K562 (cell line): ENCODE measurements around the gene SLC4A2. TPM values are rescaled to one million over a fixed set of nuclear protein-coding genes. Genes with fewer than 3 reads are reported as not detected.

Experiments used
- HDAC2 ChIP-seq: fragments of 450-650 bp; IDR thresholded peaks from 2 replicates; pipeline ENCODE4 v1.6.1; 2016; ENCODE audit warnings: mild to moderate bottlenecking
- MAFG ChIP-seq: fragments of 450-650 bp; conservative IDR thresholded peaks from 2 replicates; pipeline ENCODE4 v1.6.1; 2016; ENCODE audit warnings: missing genetic modification characterization, missing compliant biosample characterization
- MTA1 ChIP-seq: fragments of 450-650 bp; IDR thresholded peaks from 2 replicates; pipeline ENCODE4 v1.6.1; 2017; ENCODE audit warnings: borderline replicate concordance
- MXI1 ChIP-seq: IDR thresholded peaks from 2 replicates; pipeline ENCODE4 v1.6.1; 2011; ENCODE audit warnings: low read depth, mild to moderate bottlenecking, improper control_type of control experiment, low read length
- NCOA2 ChIP-seq, 2 experiments: fragments of 450-650 bp; IDR thresholded peaks; 2 replicates each; pipeline ENCODE4 v1.6.1; 2018; ENCODE audit warnings: mild to moderate bottlenecking in 2 of 2, moderate library complexity in 1 of 2; ENCODE audit not compliant: partially characterized antibody in 2 of 2
- NFE2 ChIP-seq: IDR thresholded peaks from 2 replicates; pipeline ENCODE4 v1.6.1; 2014; ENCODE audit warnings: antibody characterized with exemption, low read depth
- SMAD4 ChIP-seq: fragments of 250-450 bp; sonication (Bioruptor Pico); conservative IDR thresholded peaks from 2 replicates; pipeline ENCODE4 v1.8.0; 2021; ENCODE audit warnings: inconsistent platforms, mild to moderate bottlenecking, moderate library complexity
- TSC22D4 ChIP-seq: fragments of 450-650 bp; IDR thresholded peaks from 2 replicates; pipeline ENCODE4 v1.6.1; 2016; ENCODE audit warnings: missing genetic modification characterization, missing biosample characterization, control low read depth
- polyA plus RNA-seq, 8 experiments: library from polyadenylated mRNA; depleted of rRNA in 4 of 8; stranded (reverse) in 5 of 8; unstranded in 3 of 8; fragments of >200 nt; fragmentation: Nextera tagmentation in 2 of 8; fragmentation: Illumina TruSeq in 1 of 8; extraction: Ambion mirVana in 2 of 8; extraction: Trizol in 1 of 8; gene quantifications; 2 replicates each; pipeline versions ENCODE4 v1.2.1 to v1.2.3, GENCODE V29; 2011 to 2014; ENCODE audit warnings: inconsistent platforms in 1 of 8, missing spikeins in 1 of 8
- total RNA-seq, 7 experiments: library from RNA; depleted of rRNA in 6 of 7; stranded (reverse); fragments of >200 nt in 6 of 7; fragmentation: Illumina TruSeq in 2 of 7; extraction: Trizol in 2 of 7; gene quantifications; 2 replicates each; pipeline versions ENCODE4 v1.2.1 to v1.2.3, GENCODE V29; 2011 to 2021; ENCODE audit warnings: low replicate concordance in 1 of 7
- TF ChIP-seq, protein P1 (sequence below): fragments of 250-450 bp; sonication (Bioruptor Pico); IDR thresholded peaks from 2 replicates; pipeline ENCODE4 v1.8.0; 2022; ENCODE audit warnings: inconsistent platforms
- TF ChIP-seq, protein P2 (sequence below), 2 experiments: fragments of 200-800 bp in 1 of 2; sonication (Bioruptor generic) in 1 of 2; sonication (generic) in 1 of 2; formaldehyde crosslinking in 1 of 2; IDR thresholded peaks in 1 of 2; conservative IDR thresholded peaks in 1 of 2; 2 replicates each; pipeline versions ENCODE4 v1.5.0 to v1.6.1; 2016 to 2020; ENCODE audit warnings: missing compliant biosample characterization in 1 of 2, missing genetic modification characterization in 1 of 2, missing genetic modification reagents in 1 of 2
- TF ChIP-seq, protein P3 (sequence below), 2 experiments: fragments of 150-350 bp in 1 of 2; IDR thresholded peaks; 2 replicates each; pipeline ENCODE4 v1.6.1; 2012 to 2016; ENCODE audit warnings: low read depth in 2 of 2, low read length in 2 of 2, mild to moderate bottlenecking in 1 of 2, moderate library complexity in 1 of 2
- TF ChIP-seq, protein P4 (sequence below): fragments of 250-450 bp; sonication (Bioruptor Pico); IDR thresholded peaks from 2 replicates; pipeline ENCODE4 v1.5.0; 2021
- TF ChIP-seq, protein P5 (sequence below), 2 experiments: IDR thresholded peaks; 2 replicates each; pipeline ENCODE4 v1.6.1; 2011; ENCODE audit warnings: borderline replicate concordance in 1 of 2, control low read depth in 1 of 2, low read depth in 1 of 2, low read length in 1 of 2, mild to moderate bottlenecking in 1 of 2, mixed read lengths in 1 of 2, moderate library complexity in 1 of 2; ENCODE audit not compliant: insufficient read depth in 1 of 2, insufficient read length in 1 of 2, poor library complexity in 1 of 2, severe bottlenecking in 1 of 2; ENCODE audit errors: extremely low read depth in 1 of 2
- TF ChIP-seq, protein P6 (sequence below): fragments of 450-650 bp; formaldehyde crosslinking; IDR thresholded peaks from 2 replicates; pipeline ENCODE4 v1.4.0; 2020; ENCODE audit warnings: mild to moderate bottlenecking, moderate library complexity

SLC4A2 gene
- total and polyA plus RNA-seq, 9 of the 15 experiments (the other 6 are each of a cell fraction or from before 2014, with no cell fraction given), result 11.4 to 375 (median 130) TPM

- TF ChIP-seq, protein P1, sequence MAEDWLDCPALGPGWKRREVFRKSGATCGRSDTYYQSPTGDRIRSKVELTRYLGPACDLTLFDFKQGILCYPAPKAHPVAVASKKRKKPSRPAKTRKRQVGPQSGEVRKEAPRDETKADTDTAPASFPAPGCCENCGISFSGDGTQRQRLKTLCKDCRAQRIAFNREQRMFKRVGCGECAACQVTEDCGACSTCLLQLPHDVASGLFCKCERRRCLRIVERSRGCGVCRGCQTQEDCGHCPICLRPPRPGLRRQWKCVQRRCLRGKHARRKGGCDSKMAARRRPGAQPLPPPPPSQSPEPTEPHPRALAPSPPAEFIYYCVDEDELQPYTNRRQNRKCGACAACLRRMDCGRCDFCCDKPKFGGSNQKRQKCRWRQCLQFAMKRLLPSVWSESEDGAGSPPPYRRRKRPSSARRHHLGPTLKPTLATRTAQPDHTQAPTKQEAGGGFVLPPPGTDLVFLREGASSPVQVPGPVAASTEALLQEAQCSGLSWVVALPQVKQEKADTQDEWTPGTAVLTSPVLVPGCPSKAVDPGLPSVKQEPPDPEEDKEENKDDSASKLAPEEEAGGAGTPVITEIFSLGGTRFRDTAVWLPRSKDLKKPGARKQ (CRISPR knock-in tag), result no peak
- TF ChIP-seq, protein P2, sequence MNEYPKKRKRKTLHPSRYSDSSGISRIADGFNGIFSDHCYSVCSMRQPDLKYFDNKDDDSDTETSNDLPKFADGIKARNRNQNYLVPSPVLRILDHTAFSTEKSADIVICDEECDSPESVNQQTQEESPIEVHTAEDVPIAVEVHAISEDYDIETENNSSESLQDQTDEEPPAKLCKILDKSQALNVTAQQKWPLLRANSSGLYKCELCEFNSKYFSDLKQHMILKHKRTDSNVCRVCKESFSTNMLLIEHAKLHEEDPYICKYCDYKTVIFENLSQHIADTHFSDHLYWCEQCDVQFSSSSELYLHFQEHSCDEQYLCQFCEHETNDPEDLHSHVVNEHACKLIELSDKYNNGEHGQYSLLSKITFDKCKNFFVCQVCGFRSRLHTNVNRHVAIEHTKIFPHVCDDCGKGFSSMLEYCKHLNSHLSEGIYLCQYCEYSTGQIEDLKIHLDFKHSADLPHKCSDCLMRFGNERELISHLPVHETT (CRISPR knock-in tag; conservative IDR thresholded peaks at IDR 0.05 in 1 of 2, IDR thresholded peaks at IDR 0.05 in 1 of 2), result peak in 1 of 2 experiments; percentile 85; a peak in 2 of 4 replicates
- TF ChIP-seq SMAD4 (CRISPR knock-in tag) (peak; percentile 34; the same call in 1 of the 2 replicates), NCOA2 (IDR thresholded peaks at IDR 0.05; ENCODE audit: partially characterized antibody in 2 of 2) (no peak), MAFG (tag) (no peak), HDAC2 (peak; percentile 61), TSC22D4 (no peak), MTA1 (peak; percentile 46; the same call in 1 of the 2 replicates), NFE2 (no peak), MXI1 (peak; percentile 89)
- TF ChIP-seq, protein P3, sequence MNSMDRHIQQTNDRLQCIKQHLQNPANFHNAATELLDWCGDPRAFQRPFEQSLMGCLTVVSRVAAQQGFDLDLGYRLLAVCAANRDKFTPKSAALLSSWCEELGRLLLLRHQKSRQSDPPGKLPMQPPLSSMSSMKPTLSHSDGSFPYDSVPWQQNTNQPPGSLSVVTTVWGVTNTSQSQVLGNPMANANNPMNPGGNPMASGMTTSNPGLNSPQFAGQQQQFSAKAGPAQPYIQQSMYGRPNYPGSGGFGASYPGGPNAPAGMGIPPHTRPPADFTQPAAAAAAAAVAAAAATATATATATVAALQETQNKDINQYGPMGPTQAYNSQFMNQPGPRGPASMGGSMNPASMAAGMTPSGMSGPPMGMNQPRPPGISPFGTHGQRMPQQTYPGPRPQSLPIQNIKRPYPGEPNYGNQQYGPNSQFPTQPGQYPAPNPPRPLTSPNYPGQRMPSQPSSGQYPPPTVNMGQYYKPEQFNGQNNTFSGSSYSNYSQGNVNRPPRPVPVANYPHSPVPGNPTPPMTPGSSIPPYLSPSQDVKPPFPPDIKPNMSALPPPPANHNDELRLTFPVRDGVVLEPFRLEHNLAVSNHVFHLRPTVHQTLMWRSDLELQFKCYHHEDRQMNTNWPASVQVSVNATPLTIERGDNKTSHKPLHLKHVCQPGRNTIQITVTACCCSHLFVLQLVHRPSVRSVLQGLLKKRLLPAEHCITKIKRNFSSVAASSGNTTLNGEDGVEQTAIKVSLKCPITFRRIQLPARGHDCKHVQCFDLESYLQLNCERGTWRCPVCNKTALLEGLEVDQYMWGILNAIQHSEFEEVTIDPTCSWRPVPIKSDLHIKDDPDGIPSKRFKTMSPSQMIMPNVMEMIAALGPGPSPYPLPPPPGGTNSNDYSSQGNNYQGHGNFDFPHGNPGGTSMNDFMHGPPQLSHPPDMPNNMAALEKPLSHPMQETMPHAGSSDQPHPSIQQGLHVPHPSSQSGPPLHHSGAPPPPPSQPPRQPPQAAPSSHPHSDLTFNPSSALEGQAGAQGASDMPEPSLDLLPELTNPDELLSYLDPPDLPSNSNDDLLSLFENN (IDR thresholded peaks at IDR 0.05; ENCODE audit: low read depth in 2 of 2, low read length in 2 of 2), result no peak
- TF ChIP-seq, protein P4, sequence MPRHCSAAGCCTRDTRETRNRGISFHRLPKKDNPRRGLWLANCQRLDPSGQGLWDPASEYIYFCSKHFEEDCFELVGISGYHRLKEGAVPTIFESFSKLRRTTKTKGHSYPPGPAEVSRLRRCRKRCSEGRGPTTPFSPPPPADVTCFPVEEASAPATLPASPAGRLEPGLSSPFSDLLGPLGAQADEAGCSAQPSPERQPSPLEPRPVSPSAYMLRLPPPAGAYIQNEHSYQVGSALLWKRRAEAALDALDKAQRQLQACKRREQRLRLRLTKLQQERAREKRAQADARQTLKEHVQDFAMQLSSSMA (CRISPR knock-in tag), result no peak
- TF ChIP-seq, protein P5, sequence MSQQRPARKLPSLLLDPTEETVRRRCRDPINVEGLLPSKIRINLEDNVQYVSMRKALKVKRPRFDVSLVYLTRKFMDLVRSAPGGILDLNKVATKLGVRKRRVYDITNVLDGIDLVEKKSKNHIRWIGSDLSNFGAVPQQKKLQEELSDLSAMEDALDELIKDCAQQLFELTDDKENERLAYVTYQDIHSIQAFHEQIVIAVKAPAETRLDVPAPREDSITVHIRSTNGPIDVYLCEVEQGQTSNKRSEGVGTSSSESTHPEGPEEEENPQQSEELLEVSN (IDR thresholded peaks at IDR 0.05; ENCODE audit: borderline replicate concordance in 1 of 2, extremely low read depth in 1 of 2, insufficient read depth in 1 of 2, insufficient read length in 1 of 2, low read depth in 1 of 2, low read length in 1 of 2, poor library complexity in 1 of 2, severe bottlenecking in 1 of 2), result peak; percentile 60 to 79
- TF ChIP-seq, protein P6, sequence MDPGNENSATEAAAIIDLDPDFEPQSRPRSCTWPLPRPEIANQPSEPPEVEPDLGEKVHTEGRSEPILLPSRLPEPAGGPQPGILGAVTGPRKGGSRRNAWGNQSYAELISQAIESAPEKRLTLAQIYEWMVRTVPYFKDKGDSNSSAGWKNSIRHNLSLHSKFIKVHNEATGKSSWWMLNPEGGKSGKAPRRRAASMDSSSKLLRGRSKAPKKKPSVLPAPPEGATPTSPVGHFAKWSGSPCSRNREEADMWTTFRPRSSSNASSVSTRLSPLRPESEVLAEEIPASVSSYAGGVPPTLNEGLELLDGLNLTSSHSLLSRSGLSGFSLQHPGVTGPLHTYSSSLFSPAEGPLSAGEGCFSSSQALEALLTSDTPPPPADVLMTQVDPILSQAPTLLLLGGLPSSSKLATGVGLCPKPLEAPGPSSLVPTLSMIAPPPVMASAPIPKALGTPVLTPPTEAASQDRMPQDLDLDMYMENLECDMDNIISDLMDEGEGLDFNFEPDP, result no peak
These were observed 23.9 kb downstream of the SLC4A2 start, which contains the start of gene TMUB1 (continued) for GRCh38 chr7:151083071-151083823.
